Lung (tissue), 12 donors: ENCODE data around the gene TXLNA. TPM values are rescaled to one million over a fixed set of nuclear protein-coding genes. Genes with fewer than 3 reads are reported as not detected.

Source experiments
- ATAC-seq: fragments of 200-7000 bp; cut with Tn5 transposase; one replicate; pipeline ENCODE4 v1.9.1; 2020; ENCODE audit warnings: moderate number of reproducible peaks; ENCODE audit not compliant: insufficient read depth, low FRiP score
- DNase-seq, 3 donors: peaks; one replicate each; pipeline ENCODE4 v3.0.0-alpha.2; 2013 to 2017
- H3K27ac ChIP-seq, 2 donors: one replicate each; pipeline ENCODE4 v1.5.1; 2013; ENCODE audit warnings: mild to moderate bottlenecking in 2 of 2, moderate library complexity in 2 of 2, control low read depth in 1 of 2, inconsistent platforms in 1 of 2, low read depth in 1 of 2, low read length in 1 of 2
- H3K27me3 ChIP-seq, 3 donors: one replicate each; pipeline ENCODE4 v1.5.1; 2013; ENCODE audit warnings: low read length in 2 of 3; ENCODE audit not compliant: control insufficient read depth in 3 of 3, insufficient read depth in 3 of 3
- H3K36me3 ChIP-seq, 4 donors: one replicate each; pipeline ENCODE4 v1.5.1; 2013; ENCODE audit warnings: low read length in 4 of 4, mild to moderate bottlenecking in 1 of 4, moderate library complexity in 1 of 4; ENCODE audit not compliant: control insufficient read depth in 4 of 4, insufficient read depth in 4 of 4
- H3K4me1 ChIP-seq, 5 donors: one replicate each; pipeline ENCODE4 v1.5.1; 2013; ENCODE audit warnings: low read length in 5 of 5, mild to moderate bottlenecking in 2 of 5, moderate library complexity in 1 of 5; ENCODE audit not compliant: control insufficient read depth in 5 of 5, insufficient read depth in 5 of 5
- H3K4me3 ChIP-seq: one replicate; pipeline ENCODE4 v1.5.1; 2013; ENCODE audit warnings: mild to moderate bottlenecking, control low read depth, moderate library complexity
- H3K9ac ChIP-seq, 2 donors: one replicate each; pipeline ENCODE4 v1.5.1; 2013; ENCODE audit warnings: low read length in 2 of 2, control low read depth in 1 of 2; ENCODE audit not compliant: insufficient read depth in 1 of 2
- H3K9me3 ChIP-seq, 4 donors: one replicate each; pipeline ENCODE4 v1.5.1; 2013; ENCODE audit warnings: low read length in 3 of 4, mild to moderate bottlenecking in 1 of 4, moderate library complexity in 1 of 4; ENCODE audit not compliant: control insufficient read depth in 4 of 4, insufficient read depth in 3 of 4
- CTCF ChIP-seq: IDR thresholded peaks from 2 replicates; pipeline ENCODE4 v1.5.1; 2012; ENCODE audit warnings: mild to moderate bottlenecking; ENCODE audit errors: control extremely low read depth, extremely low read depth
- WGBS, 2 donors: extraction: QIAGEN DNeasy Blood & Tissue Kit; methylation state at CpG; one replicate each; pipeline ENCODE4 v1.1.7; 2013; 5-methylcytosine and 5-hydroxymethylcytosine counted together
- polyA plus RNA-seq, 2 donors: library from polyadenylated mRNA; stranded (reverse); fragments of 200-250 nt; gene quantifications; one replicate each; pipeline ENCODE4 v1.2.1, GENCODE V29; 2013
- total RNA-seq, 2 donors: library from RNA; depleted of rRNA in 1 of 2; stranded (reverse); fragments of >200 nt in 1 of 2; gene quantifications; one replicate each; pipeline ENCODE4 v1.2.1, GENCODE V29; 2014 to 2021
- donor health status: control.
- donor health status: control.
- donor health status: Bipolar disorder and iron deficiency.
- donor health status: healthy.
- donor health status: DM: yes; HTN: yes; CAD: no.

Gene TXLNA
- total and polyA plus RNA-seq, 4 donors = 22.2 to 55.6 (median 30.9) TPM

DNA sequence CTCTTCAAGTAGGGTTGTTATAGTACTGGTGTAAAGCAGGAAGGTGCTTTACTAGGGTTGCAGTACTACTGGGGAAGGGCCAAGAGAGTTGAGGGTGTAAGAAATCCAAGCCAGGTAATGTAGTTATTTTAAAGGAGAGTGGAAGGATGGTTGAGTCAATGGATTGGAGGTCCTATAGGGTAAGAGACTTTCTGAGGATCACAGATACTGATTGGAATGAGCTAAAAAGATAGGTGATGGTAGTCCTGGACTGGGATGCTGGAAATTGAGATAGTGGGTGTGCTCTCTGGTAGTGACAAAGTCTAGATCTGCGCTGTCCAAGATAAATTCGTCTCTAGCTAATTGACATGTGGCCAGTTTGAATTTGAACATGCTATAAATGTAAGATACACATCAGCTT, 7.0 kb downstream of the TXLNA start:
- Histone ChIP-seq H3K36me3 (peaks cover 27 to 63% (median 53%) of the 10 kb centered on the region in 4 donors), H3K9ac (no peak overlapping the region), H3K27ac (no peak overlapping the region), H3K4me1 (peaks cover 0 to 16% (median 3%) of the 10 kb centered on the region in 5 donors), H3K4me3 (no peak overlapping the region), H3K9me3 (no peaks in the 10 kb centered on the region), H3K27me3 (no peaks in the 10 kb centered on the region)
- WGBS, 2 donors = 93 to 96% methylated on average over 2 of the region's 2 CpGs
- DNase-seq (no peak), ATAC-seq (no peak)
- no peak for TF ChIP-seq CTCF

GRCh38 chr1:32187850-32188249, 8.4 kb downstream of the TXLNA start:
- ATAC-seq = no peak
- TF ChIP-seq CTCF = no peak
- Histone ChIP-seq H3K4me1 (peaks cover 0 to 9% (median 0%) of the 10 kb centered on the region in 5 donors), H3K9me3 (no peaks in the 10 kb centered on the region), H3K4me3 (no peak overlapping the region), H3K27me3 (no peaks in the 10 kb centered on the region), H3K36me3 (peaks cover 37 to 68% (median 59%) of the 10 kb centered on the region in 4 donors), H3K9ac (no peak overlapping the region), H3K27ac (no peak overlapping the region)
- 96 to 99% methylated on average over 9 of the region's 9 CpGs for WGBS, 2 donors
- no peak for DNase-seq

DNA sequence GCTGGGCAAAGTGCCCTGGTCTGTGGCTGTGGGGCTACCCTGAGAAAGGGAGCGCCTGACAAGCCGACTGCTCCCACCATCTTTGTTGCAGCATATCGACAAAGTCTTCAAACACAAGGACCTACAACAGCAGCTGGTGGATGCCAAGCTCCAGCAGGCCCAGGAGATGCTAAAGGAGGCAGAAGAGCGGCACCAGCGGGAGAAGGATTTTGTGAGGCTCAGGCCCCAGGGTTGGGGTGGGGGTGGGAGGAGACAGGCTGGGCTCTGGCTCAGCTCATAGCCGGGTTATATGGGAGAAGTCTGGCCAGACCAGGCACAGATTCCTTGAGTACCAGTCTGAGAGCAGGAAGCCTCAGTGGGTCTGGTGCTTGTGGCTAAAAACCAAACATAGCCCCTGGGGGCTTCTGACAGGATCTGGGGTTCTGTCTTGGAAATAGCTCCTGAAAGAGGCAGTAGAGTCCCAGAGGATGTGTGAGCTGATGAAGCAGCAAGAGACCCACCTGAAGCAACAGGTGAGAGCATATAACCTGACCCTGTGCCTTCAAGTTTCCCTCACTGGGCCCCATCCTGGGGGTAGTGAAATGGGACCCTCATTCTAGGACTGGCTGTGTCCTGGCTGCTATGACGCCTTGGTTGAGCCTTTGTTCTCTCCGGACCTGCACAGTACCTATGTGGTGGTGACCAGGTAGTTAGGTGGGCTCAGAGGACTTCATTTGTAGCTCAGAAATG, 12.9 kb downstream of the TXLNA start:
- H3K4me1 ChIP-seq = no peaks in the 10 kb centered on the region
- no peak for DNase-seq
- WGBS, 2 donors = 97 to 98% methylated on average over 8 of the region's 8 CpGs
- TF ChIP-seq CTCF = no peak
- no peak overlapping the region for H3K9ac ChIP-seq
- no peak overlapping the region for H3K4me3 ChIP-seq
- H3K36me3 ChIP-seq = peaks cover 56 to 81% (median 62%) of the 10 kb centered on the region in 4 donors
- H3K27ac ChIP-seq = no peak overlapping the region
- no peaks in the 10 kb centered on the region for H3K9me3 ChIP-seq
- H3K27me3 ChIP-seq = no peaks in the 10 kb centered on the region
- ATAC-seq = no peak

GRCh38 chr1:32194984-32195383, 15.5 kb downstream of the TXLNA start:
- TF ChIP-seq CTCF = no peak

More at GRCh38 chr1:32194984-32195383, 15.5 kb downstream of the TXLNA start:
- WGBS, 2 donors = 96% methylated on average over 6 of the region's 6 CpGs
- DNase-seq (no peak), ATAC-seq (no peak)
- no peaks in the 10 kb centered on the region for H3K9me3 ChIP-seq
- H3K4me3 ChIP-seq = no peak overlapping the region
- peaks cover 0 to 7% (median 0%) of the 10 kb centered on the region in 5 donors for H3K4me1 ChIP-seq
- H3K9ac ChIP-seq = no peak overlapping the region
- H3K27ac ChIP-seq = no peak overlapping the region
- H3K36me3 ChIP-seq = peaks cover 39 to 61% (median 45%) of the 10 kb centered on the region in 4 donors
- no peaks in the 10 kb centered on the region for H3K27me3 ChIP-seq
